Hepatocyte (in vitro differentiated cells): ENCODE measurements around the gene DNMT3A. TPM values are rescaled to one million over a fixed set of nuclear protein-coding genes. Genes with fewer than 3 reads are reported as not detected.

Experiments
- DNase-seq: peaks from one replicate; pipeline ENCODE4 v3.0.0-alpha.2; 2016; ENCODE audit warnings: low spot score
- H2AFZ ChIP-seq: fragments of 200-600 bp; sonication (generic); 2 replicates; pipeline ENCODE4 v1.6.0; 2016; ENCODE audit warnings: antibody characterized with exemption, mild to moderate bottlenecking
- H3K27ac ChIP-seq: fragments of 200-600 bp; sonication (generic); 2 replicates; pipeline ENCODE4 v1.5.1; 2016; ENCODE audit warnings: mild to moderate bottlenecking
- H3K27me3 ChIP-seq: fragments of 200-600 bp; sonication (generic); 2 replicates; pipeline ENCODE4 v1.6.1; 2016
- H3K36me3 ChIP-seq: fragments of 200-600 bp; sonication (generic); replicated peaks from 2 replicates; pipeline ENCODE4 v1.5.1; 2016; ENCODE audit warnings: low read depth; ENCODE audit not compliant: insufficient read depth
- H3K4me1 ChIP-seq: fragments of 200-600 bp; sonication (generic); 2 replicates; pipeline ENCODE4 v1.5.1; 2016; ENCODE audit warnings: mild to moderate bottlenecking, moderate library complexity; ENCODE audit not compliant: insufficient read depth
- H3K4me2 ChIP-seq: fragments of 200-600 bp; sonication (generic); 2 replicates; pipeline ENCODE4 v1.6.0; 2016
- H3K4me3 ChIP-seq: fragments of 200-600 bp; sonication (generic); 2 replicates; pipeline ENCODE4 v1.5.1; 2016; ENCODE audit warnings: mild to moderate bottlenecking
- H3K79me2 ChIP-seq: fragments of 200-600 bp; sonication (generic); 2 replicates; pipeline ENCODE4 v1.6.0; 2017; ENCODE audit warnings: mild to moderate bottlenecking
- H3K9me2 ChIP-seq: fragments of 200-600 bp; sonication (generic); replicated peaks from 2 replicates; pipeline ENCODE4 v1.6.0; 2017; ENCODE audit warnings: mild to moderate bottlenecking; ENCODE audit not compliant: insufficient read depth
- H3K9me3 ChIP-seq: fragments of 200-600 bp; sonication (generic); 2 replicates; pipeline ENCODE4 v1.5.1; 2016; ENCODE audit warnings: low read depth, mild to moderate bottlenecking
- H4K20me1 ChIP-seq: fragments of 200-600 bp; sonication (generic); 2 replicates; pipeline ENCODE4 v1.6.0; 2016; ENCODE audit warnings: mild to moderate bottlenecking; ENCODE audit not compliant: insufficient read depth, poor library complexity, severe bottlenecking
- CTCF ChIP-seq: fragments of 200-600 bp; sonication (generic); IDR thresholded peaks from 2 replicates; pipeline ENCODE4 v1.5.1; 2016; ENCODE audit warnings: antibody characterized with exemption, mild to moderate bottlenecking; ENCODE audit not compliant: poor library complexity
- EZH2 ChIP-seq: fragments of 200-600 bp; sonication (generic); IDR thresholded peaks from 2 replicates; pipeline ENCODE4 v1.6.1; 2016; ENCODE audit warnings: antibody characterized with exemption, mild to moderate bottlenecking, borderline replicate concordance
- EZH2phosphoT487 ChIP-seq: fragments of 200-600 bp; sonication (generic); IDR thresholded peaks from one replicate; pipeline ENCODE4 v1.6.1; 2018; ENCODE audit warnings: antibody characterized with exemption, mild to moderate bottlenecking, low read depth, moderate library complexity; ENCODE audit not compliant: unreplicated experiment, severe bottlenecking
- WGBS: methylation state at CpG from one replicate; pipeline ENCODE4 v1.1.6; 2016; ENCODE audit warnings: low lambda C conversion rate; ENCODE audit errors: missing lambda C conversion rate; 5-methylcytosine and 5-hydroxymethylcytosine counted together
- polyA plus RNA-seq: library from polyadenylated mRNA; unstranded; fragments of >200 nt; fragmentation: Nextera tagmentation; extraction: Ambion mirVana; gene quantifications from 2 replicates; pipeline ENCODE4 v1.2.1, GENCODE V29; 2016
- total RNA-seq: library from RNA; depleted of rRNA; stranded (reverse); fragments of >200 nt; gene quantifications from 2 replicates; pipeline ENCODE4 v1.2.3, GENCODE V29; 2014

DNMT3A gene
- total and polyA plus RNA-seq, 2 experiments from 2014 or later: 28.3 to 43.8 TPM

GRCh38 chr2:25341011-25341727 lies 556 bp downstream of the DNMT3A start:
- WGBS: 0% methylated on average over 5 of the region's 104 CpGs

DNA sequence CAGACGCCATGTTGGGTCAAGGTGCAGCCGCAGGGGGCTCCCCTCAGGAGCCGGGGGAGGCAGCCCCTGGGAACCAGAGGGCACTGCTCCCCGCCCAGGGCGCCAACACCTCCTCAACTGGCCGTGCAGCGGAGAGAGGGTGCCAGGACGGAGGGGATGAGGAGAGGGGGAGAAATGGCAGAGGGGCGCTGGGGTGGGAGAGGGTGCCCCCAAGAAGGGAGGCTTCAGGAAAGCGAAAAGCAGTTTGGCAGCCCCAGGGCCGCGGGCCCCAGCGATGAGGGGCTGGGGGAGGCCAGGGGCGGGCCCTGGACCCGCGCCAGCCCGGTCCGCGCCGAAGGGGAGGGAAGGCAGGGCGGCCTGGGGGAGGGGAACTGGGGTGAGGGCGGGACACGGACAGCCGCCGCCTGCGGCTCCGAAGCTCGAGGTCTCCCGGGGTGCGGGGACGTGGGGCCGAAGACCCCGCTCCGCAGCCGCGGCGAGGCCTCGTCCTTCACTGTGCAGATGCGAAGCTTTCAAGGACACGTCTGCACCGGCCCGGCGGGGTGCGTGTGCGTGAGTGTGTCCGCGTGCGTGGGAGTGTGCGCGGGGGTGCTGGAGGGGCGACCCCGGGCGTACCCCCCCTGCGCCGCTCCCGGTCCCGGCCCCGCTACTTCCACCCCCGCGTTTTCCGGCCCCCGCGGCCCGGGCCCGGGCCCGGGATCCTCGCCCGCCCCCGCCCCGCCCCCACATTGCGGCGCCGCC lies 1.4 kb downstream of the DNMT3A start:
- no peaks in the 10 kb centered on the region for H3K9me2 ChIP-seq
- peak overlapping the region; percentile 96 for H3K4me2 ChIP-seq
- no peak for TF ChIP-seq CTCF
- TF ChIP-seq EZH2phosphoT487: no peak
- TF ChIP-seq EZH2: no peak
- peak; percentile 69 for DNase-seq
- peaks cover 72% of the 10 kb centered on the region for H3K79me2 ChIP-seq
- 16% methylated on average over 5 of the region's 73 CpGs for WGBS
- H3K36me3 ChIP-seq: no peaks in the 10 kb centered on the region
- no peaks in the 10 kb centered on the region for H3K27me3 ChIP-seq
- peak overlapping the region; percentile 80 for H3K27ac ChIP-seq
- no peaks in the 10 kb centered on the region for H3K9me3 ChIP-seq
- peaks cover 26% of the 10 kb centered on the region for H3K4me1 ChIP-seq
- H3K4me3 ChIP-seq: peak overlapping the region; percentile 64
- peak overlapping the region; percentile 26 for H2AFZ ChIP-seq
- H4K20me1 ChIP-seq: peaks cover 49% of the 10 kb centered on the region

More at GRCh38 chr2:25341011-25341727, 556 bp downstream of the DNMT3A start:
- TF ChIP-seq CTCF (no peak), EZH2phosphoT487 (no peak)
- Histone ChIP-seq H3K9me3 (no peaks in the 10 kb centered on the region), H3K27ac (peak overlapping the region; percentile 80), H3K4me2 (peak overlapping the region; percentile 96), H3K79me2 (peaks cover 63% of the 10 kb centered on the region), H3K36me3 (no peaks in the 10 kb centered on the region), H3K9me2 (no peaks in the 10 kb centered on the region), H4K20me1 (peaks cover 41% of the 10 kb centered on the region), H3K4me1 (peaks cover 23% of the 10 kb centered on the region), H3K4me3 (peak overlapping the region; percentile 64), H2AFZ (no peak overlapping the region), H3K27me3 (no peaks in the 10 kb centered on the region)
- DNase-seq: peak; percentile 67

- Histone ChIP-seq H3K4me2 (peak overlapping the region; percentile 96), H3K79me2 (peaks cover 77% of the 10 kb centered on the region), H3K4me1 (peaks cover 26% of the 10 kb centered on the region), H3K27me3 (no peaks in the 10 kb centered on the region), H4K20me1 (peaks cover 55% of the 10 kb centered on the region), H3K4me3 (peak overlapping the region; percentile 64), H3K27ac (peak overlapping the region; percentile 80), H3K9me3 (no peaks in the 10 kb centered on the region), H3K36me3 (no peaks in the 10 kb centered on the region), H3K9me2 (no peaks in the 10 kb centered on the region), H2AFZ (peak overlapping the region; percentile 26)
- TF ChIP-seq EZH2phosphoT487 (no peak), CTCF (peak; percentile 11), EZH2 (no peak)
- WGBS: 70% methylated on average over 9 of the region's 18 CpGs
- peak; percentile 67 for DNase-seq
Observed at GRCh38 chr2:25339791-25340180, 1.9 kb downstream of the DNMT3A start.
